Thoracic aorta (tissue), 2 donors: Measurements from ENCODE around the gene MISP. TPM values are rescaled to one million over a fixed set of nuclear protein-coding genes. Genes with fewer than 3 reads are reported as not detected.
"Not testable (repeated sequence)": the region's sequence is repeated elsewhere in the genome, so short reads cannot be mapped to it uniquely, and the experiment has no call there.

Source experiments
- ATAC-seq: fragments of 150-250 bp; one replicate; pipeline ENCODE4 v1.8.0; 2017; ENCODE audit warnings: low read depth; ENCODE audit not compliant: insufficient number of reproducible peaks, low FRiP score
- DNase-seq: peaks from one replicate; pipeline ENCODE4 v3.0.0-alpha.2; 2020; ENCODE audit warnings: low spot score
- H3K27ac ChIP-seq, 2 donors: fragments of 200-600 bp; sonication (generic); 1 replicate in 1 of 2; 2 replicates in 1 of 2; pipeline ENCODE4 v1.5.1; 2016; ENCODE audit warnings: mild to moderate bottlenecking in 2 of 2, moderate library complexity in 2 of 2
- H3K27me3 ChIP-seq: fragments of 200-600 bp; sonication (generic); replicated peaks from 2 replicates; pipeline ENCODE4 v1.6.0; 2016; ENCODE audit warnings: mild to moderate bottlenecking; ENCODE audit not compliant: insufficient read depth
- H3K36me3 ChIP-seq: fragments of 200-600 bp; sonication (generic); one replicate; pipeline ENCODE4 v1.5.1; 2016
- H3K4me1 ChIP-seq, 2 donors: fragments of 200-600 bp; sonication (generic); 1 replicate in 1 of 2; 2 replicates in 1 of 2; pipeline versions ENCODE4 v1.5.1 to v1.6.0; 2016; ENCODE audit warnings: low read depth in 2 of 2, mild to moderate bottlenecking in 1 of 2; ENCODE audit not compliant: control insufficient read depth in 1 of 2
- H3K4me3 ChIP-seq: fragments of 200-600 bp; sonication (generic); 2 replicates; pipeline ENCODE4 v1.5.1; 2016; ENCODE audit warnings: mild to moderate bottlenecking
- H3K9me3 ChIP-seq: fragments of 200-600 bp; sonication (generic); 2 replicates; pipeline ENCODE4 v1.5.1; 2016
- total RNA-seq, 2 donors: library from RNA; depleted of rRNA; stranded (reverse); fragments of >200 nt; gene quantifications; one replicate each; pipeline versions ENCODE4 v1.1.0 to v1.2.3, GENCODE V29; 2016
- TF ChIP-seq, protein P1 (sequence below): fragments of 200-600 bp; sonication (generic); IDR thresholded peaks from one replicate; pipeline ENCODE4 v1.5.1; 2019; ENCODE audit warnings: antibody characterized with exemption

Gene MISP
- 1 to 10 TPM in 1 of 2 donors, not detected in 1; 2.2 TPM for total RNA-seq

DNA sequence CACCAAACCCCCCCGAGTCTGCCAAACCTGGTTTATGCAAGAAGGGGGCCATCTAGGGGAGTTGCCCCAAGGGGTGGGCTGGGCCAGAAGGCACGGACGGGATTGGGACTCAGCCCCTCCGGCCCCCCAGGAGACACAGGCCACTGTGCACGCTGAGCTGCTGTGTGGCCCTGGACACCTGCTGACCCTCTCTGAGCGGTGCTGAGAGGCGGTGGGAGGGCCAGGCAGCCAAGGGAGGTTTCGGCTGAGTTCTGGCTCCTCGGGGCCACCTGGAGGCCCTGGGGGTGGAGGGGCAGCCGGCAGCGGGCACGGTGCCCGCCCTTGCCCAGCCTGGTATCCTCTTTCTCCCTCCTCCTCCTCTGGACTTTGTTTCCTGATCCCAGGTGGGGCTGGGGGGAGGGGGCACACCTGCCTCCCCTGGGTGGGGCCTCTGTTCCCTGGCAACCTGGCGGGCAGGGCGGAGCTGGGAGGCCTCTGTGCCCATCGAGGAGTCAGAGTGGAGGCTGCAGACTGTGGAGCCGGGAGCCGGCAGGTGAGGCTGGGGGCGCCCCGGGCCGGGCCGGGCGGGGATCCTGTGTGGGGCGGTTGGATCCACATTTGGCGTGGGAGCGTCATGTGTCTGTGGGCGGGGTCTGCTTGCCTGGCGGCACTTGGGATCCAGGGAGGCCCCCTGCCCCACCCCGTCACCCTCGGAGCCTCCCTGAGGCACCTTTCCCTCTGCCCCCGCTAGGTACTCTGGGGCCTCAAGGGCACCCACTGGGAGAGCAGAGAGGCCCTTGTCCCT is at the start of gene MISP:
Gene MISP, plus strand, starts transcription at position 473 of the 784 bp plus-strand sequence. CDS start 5,835 bp downstream, outside the sequence.
- Histone ChIP-seq H3K27me3 (no peaks in the 10 kb centered on the region), H3K36me3 (no peaks in the 10 kb centered on the region), H3K9me3 (peaks cover 7% of the 10 kb centered on the region), H3K4me1 (no peaks in the 10 kb centered on the region), H3K4me3 (no peak within 1 kb of the TSS), H3K27ac (no peak within 1 kb of the TSS)
- TF ChIP-seq, protein P1, sequence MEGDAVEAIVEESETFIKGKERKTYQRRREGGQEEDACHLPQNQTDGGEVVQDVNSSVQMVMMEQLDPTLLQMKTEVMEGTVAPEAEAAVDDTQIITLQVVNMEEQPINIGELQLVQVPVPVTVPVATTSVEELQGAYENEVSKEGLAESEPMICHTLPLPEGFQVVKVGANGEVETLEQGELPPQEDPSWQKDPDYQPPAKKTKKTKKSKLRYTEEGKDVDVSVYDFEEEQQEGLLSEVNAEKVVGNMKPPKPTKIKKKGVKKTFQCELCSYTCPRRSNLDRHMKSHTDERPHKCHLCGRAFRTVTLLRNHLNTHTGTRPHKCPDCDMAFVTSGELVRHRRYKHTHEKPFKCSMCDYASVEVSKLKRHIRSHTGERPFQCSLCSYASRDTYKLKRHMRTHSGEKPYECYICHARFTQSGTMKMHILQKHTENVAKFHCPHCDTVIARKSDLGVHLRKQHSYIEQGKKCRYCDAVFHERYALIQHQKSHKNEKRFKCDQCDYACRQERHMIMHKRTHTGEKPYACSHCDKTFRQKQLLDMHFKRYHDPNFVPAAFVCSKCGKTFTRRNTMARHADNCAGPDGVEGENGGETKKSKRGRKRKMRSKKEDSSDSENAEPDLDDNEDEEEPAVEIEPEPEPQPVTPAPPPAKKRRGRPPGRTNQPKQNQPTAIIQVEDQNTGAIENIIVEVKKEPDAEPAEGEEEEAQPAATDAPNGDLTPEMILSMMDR = no peak
- DNase-seq = no peak
- no peak for ATAC-seq

DNA sequence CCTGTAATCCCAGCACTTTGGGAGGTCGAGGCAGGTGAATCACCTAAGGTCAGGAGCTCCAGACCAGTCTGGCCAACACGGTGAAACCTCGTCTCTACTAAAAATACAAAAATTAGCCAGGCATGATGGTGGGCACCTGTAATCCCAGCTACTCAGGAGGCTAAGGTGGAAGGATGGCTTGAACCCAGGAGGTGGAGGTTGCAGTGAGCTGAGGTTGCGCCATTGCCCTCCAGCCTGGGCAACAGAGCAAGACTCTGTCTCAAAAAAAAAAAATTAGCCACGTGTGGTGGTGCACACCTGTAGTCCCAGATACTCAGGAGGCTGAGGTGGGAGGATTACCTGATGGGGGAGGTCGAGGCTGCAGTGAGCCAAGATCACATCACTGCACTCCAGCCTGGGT is 48.1 kb upstream of the MISP start:
- H3K9me3 ChIP-seq, H3K27me3 ChIP-seq, H3K4me1 ChIP-seq, H3K36me3 ChIP-seq, H3K4me3 ChIP-seq, ATAC-seq, DNase-seq, H3K27ac ChIP-seq: not testable (repeated sequence)

- Histone ChIP-seq H3K4me3 (peak overlapping the region; percentile 13), H3K36me3 (no peaks in the 10 kb centered on the region)
- no peak for ATAC-seq
These were observed 47.6 kb upstream of the MISP start for GRCh38 chr19:703329-703650.

GRCh38 chr19:703651-704446 is 47.1 kb upstream of the MISP start:
- peaks cover 0 to 3% of the 10 kb centered on the region in 2 donors for H3K4me1 ChIP-seq
- ATAC-seq (no peak), DNase-seq (peak; percentile 29)
- no peaks in the 10 kb centered on the region for H3K27me3 ChIP-seq
- no peaks in the 10 kb centered on the region for H3K36me3 ChIP-seq
- H3K4me3 ChIP-seq = peak overlapping the region; percentile 13
- H3K9me3 ChIP-seq = no peaks in the 10 kb centered on the region
- H3K27ac ChIP-seq = no peak overlapping the region
- TF ChIP-seq, protein P1 = no peak

More at GRCh38 chr19:703329-703650, 47.6 kb upstream of the MISP start:
- Histone ChIP-seq H3K27ac (no peak overlapping the region), H3K9me3 (no peaks in the 10 kb centered on the region), H3K4me1 (peaks cover 0 to under 1% of the 10 kb centered on the region in 2 donors), H3K27me3 (no peaks in the 10 kb centered on the region)
- DNase-seq = no peak
- TF ChIP-seq, protein P1 = no peak

GRCh38 chr19:704447-704741 is 46.5 kb upstream of the MISP start:
- TF ChIP-seq, protein P1 = no peak

More at GRCh38 chr19:704447-704741, 46.5 kb upstream of the MISP start:
- ATAC-seq (no peak), DNase-seq (no peak)
- Histone ChIP-seq H3K27ac (no peak overlapping the region), H3K9me3 (no peaks in the 10 kb centered on the region), H3K27me3 (no peaks in the 10 kb centered on the region), H3K4me3 (no peak overlapping the region), H3K36me3 (no peaks in the 10 kb centered on the region), H3K4me1 (peaks cover 0 to 6% of the 10 kb centered on the region in 2 donors)
